ENCODE results near the gene GPR183.

GRCh38 chr13:99331881-99332293, 24.7 kb upstream of the GPR183 start:
- TF ChIP-seq POLR2AphosphoS5 (IDR thresholded peaks at IDR 0.05) (no peak), EP300 (IDR thresholded peaks at IDR 0.05; ENCODE audit: low read depth) (no peak), CTCF (IDR thresholded peaks at IDR 0.05) (no peak), POLR2A (IDR thresholded peaks at IDR 0.05) (no peak)

Data from transverse colon (tissue), 4 donors.